ENCODE results near the gene ROS1.
"Not testable (repeated sequence)": the region's sequence is repeated elsewhere in the genome, so short reads cannot be mapped to it uniquely, and the experiment has no call there.

ROS1 gene

DNA sequence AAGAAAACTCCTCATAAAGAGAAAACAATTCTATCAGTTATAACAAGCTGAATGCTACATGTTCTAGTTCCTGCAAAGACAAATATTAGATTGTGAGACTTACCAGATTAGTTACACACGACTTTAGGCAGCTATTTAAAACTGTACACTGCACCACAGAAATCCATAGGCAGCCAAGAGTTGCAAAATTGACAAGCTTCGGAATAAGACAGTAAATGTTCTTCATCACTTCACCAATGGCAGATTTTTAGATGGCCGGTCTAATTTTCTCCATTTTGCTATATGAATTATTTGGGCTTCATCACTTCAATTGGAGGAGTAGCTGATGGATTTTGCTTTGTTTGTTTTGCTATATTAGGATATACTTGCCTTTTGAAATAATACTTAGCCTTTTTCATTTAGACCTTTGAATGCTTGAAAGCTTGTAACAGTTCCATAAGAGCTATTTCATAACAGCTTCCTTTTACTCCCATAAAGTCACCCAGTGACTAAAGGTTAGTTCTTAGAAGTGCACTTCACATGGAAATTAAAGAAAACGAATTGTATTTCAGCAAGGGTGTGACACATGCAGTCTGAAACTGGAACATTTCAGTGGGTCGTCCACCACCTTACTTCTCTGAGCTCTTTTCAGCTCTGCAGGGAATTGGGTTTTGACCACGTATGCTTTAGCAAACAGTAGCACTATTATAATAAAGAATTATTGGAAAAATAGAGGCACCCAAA lies at the start of gene ROS1:
TSS of gene ROS1 (minus strand) at position 512 of the 723 bp plus-strand sequence. CDS start at position 226, 286 bp downstream.
- DNase-seq (ENCODE audit: low spot score) = no peak

DNA sequence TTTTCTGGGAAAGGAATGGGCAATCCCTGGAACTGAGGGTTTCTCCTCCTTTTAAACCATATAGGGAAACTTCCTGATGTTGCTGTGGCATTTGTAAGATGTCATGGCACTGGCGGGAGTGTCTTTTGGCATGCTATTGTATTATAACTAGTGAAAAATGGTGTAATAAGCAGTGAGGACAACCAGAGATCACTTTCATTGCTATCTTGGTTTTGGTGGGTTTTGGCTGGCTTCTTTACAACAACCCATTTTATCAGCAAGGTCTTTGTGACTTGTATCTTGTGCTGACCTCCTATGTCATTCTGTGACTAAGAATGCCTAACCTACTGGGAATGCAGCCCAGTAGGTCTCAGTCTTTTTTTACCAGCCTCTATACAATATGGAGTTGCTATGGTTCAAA lies 47.7 kb upstream of the ROS1 start:
- DNase-seq (ENCODE audit: low spot score) = no peak

- no peak for DNase-seq (ENCODE audit: low spot score)
These were observed 46.9 kb upstream of the ROS1 start for GRCh38 chr6:117472667-117473066.

GRCh38 chr6:117469791-117470190 lies 44.0 kb upstream of the ROS1 start:
- no peak for DNase-seq (ENCODE audit: low spot score)

GRCh38 chr6:117469356-117469755 lies 43.6 kb upstream of the ROS1 start:
- DNase-seq (ENCODE audit: low spot score) = no peak

DNA sequence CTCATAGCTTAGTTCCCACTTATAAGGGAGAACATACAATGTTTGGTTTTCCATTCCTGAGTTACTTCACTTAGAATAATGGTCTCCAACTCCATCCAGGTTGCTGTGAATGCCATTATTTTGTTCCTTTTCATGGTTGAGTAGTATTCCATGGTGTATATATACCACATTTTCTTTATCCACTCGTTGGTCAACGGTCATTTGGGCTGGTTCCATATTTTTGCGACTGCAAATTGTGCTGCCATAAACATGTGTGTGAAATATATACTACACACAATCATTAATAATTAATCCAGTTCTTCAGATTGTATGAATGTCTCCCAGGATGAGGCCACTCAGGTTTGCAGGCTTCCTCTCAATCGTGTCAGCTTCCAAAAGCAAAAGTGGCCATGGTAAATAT lies 42.8 kb upstream of the ROS1 start:
- not testable (repeated sequence) for DNase-seq (ENCODE audit: low spot score)

DNA sequence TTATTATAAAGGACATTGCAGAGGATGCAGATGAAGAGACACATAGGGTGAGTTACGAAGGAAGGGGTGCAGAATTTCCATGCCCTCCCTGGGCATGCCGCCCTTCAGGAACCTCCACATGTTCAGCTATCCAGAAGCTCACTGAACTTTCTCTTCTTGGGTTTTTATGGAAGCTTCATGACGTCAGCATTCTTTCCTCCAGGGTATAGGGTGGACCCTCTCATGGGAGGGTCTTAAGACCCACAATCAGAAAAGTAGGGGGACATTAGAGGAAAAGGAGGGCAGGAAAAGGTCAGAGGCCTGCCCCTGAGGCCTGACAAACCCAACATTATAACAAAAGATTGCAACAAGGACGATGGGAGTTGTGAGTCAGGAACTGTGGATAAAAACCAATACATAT lies 42.1 kb upstream of the ROS1 start:
- no peak for DNase-seq (ENCODE audit: low spot score)

GRCh38 chr6:117465691-117466090 lies 39.9 kb upstream of the ROS1 start:
- DNase-seq (ENCODE audit: low spot score) = peak; percentile 11

- DNase-seq (ENCODE audit: low spot score) = no peak
These were observed 39.0 kb upstream of the ROS1 start for GRCh38 chr6:117464700-117465099.

GRCh38 chr6:117463762-117464665 lies 38.3 kb upstream of the ROS1 start:
- peak; percentile 59 for DNase-seq (ENCODE audit: low spot score)

DNA sequence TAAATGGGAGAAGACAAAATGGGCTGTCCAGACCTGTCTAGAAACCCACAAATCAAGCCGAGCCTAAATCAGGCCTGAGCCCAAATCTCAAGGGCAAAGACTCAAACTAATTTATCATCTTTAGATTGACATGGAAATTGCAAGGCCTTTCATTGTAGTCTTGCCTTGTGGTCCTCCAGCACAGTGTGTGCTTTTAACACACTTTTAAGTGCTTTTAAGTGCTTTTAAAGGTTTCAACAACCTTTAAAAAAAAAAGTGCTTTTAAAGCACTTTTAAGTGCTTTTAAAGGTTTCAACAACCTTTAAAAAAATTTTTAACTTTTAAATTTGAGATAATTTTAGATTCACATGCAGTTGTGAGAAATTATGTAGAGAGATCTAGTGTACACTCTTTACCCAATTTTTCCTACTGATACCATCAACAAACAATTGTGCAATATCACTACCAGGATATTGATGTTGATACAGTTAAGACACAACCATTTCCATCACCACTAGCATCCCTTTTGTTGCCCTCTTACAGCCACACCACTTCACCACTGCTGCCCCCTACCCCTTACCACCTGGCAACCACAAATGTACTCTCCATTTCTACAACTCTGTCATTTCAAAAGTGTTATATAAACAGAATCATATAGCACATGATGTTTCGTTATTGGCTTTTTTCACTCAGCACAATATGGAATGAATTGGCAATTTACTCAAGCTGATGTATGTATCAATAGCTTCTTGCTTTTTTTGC lies 33.6 kb upstream of the ROS1 start:
- DNase-seq (ENCODE audit: low spot score) = peak; percentile 25

DNA sequence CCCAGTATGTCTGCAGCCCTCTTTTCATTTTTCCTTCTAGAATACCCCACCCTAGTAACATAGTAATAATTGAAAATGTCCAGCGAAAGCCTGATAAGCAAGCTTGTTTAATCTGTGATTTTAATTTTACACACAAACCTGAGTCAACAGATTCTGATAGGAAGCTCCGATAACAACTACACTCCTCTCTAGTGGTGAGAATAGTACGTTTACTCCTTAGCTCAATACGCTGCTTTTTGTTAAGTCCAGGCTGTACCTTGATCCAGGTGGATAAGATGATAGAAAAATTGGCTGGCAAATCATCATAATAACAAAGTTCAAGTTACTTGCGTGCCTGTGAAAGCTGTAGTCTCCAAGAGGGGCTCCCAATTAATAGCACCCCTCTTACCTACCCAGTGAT lies 31.3 kb upstream of the ROS1 start:
- no peak for DNase-seq (ENCODE audit: low spot score)

DNA sequence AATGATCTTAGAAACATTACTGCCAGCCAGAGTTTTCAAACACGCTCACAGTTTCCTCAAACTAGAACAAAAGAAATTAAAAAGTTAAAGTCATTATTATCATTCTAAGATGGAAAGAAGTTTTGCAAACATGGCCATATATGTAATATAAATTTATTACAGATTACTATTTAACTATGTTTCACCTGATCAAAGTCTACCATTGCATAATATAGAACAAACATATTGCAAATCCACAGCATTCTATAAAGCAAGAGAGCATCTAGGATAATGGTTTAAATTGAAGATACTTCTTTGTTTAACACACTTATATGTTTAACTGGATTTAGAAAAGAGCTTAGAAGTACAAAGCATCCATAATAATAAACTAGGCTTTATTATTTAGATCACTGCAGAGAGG lies 30.5 kb upstream of the ROS1 start:
- no peak for DNase-seq (ENCODE audit: low spot score)

- no peak for DNase-seq (ENCODE audit: low spot score)
These were observed 25.9 kb upstream of the ROS1 start for GRCh38 chr6:117451671-117452070.

DNA sequence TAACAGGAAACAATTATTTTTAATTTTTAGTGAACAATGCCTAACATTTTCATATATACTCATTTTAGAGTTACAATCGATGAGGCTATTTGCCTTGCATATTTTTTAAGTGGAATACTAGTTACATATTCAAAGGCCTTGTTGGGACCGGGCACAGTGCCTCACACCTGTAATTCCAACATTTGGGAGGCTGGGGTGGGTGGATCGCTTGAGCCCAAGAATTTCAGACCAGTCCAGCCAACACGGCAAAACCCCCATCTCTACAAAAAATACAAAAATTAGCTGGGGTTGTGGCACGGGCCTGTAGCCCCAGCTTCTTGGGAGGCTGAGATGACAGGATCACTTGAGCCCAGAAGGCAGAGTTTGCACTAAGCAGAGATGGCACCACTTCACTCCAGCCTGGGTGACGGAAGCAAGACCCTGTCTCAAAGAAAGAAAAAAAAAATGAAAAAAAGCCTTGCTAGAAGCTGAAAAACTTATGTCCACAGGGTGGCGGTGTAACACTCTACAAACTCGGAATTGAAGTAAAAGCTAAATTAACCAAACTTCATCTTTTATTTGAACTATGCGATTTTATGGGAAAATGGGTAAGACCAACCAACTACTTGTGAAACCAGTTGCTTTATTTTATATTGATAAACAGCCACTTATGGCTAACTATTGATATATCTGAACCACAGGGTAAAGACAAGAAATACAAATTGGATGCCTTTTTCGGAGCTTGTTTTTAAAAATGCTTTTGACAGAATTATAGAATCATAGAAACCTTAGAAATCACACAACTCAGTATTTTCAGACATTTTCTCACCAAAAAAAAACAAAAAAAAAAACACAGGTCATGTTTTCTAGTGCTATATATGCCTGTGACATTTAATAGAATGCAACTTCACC lies 24.1 kb upstream of the ROS1 start:
- DNase-seq (ENCODE audit: low spot score) = peak; percentile 56

DNA sequence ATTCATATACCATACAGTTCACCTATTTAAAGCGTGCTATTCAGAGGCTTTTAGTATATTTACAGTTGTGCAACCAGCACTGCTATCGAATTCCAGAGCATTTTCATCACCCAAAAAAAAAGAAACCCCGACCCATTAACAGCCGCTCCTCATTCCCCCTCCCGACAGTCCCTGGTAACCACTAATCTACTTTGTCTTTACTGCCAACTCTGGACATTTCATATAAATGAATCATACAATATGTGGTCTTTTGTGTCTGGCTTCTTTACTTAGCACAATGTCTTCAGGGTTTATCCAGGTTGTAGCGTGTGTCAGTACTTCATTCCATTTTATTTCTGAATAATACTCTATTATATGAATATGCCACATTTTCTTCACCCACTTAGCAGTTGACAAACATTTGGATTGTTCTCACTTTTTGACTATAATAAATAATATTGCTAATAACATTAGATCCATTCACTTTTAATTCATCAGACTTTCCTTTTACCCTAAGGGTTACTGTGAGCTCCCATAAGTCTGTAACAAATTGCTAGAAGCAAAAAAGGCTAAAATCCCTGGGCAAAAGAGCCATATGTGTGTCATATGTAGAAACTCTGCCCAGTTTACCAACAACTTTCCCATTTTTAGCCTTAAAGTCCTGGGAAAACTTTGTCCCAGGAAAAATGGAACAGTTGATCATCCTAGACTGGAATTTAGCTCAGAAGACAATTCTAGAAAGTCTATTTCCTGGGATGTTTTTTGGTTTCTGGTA lies 23.2 kb upstream of the ROS1 start:
- no peak for DNase-seq (ENCODE audit: low spot score)

DNA sequence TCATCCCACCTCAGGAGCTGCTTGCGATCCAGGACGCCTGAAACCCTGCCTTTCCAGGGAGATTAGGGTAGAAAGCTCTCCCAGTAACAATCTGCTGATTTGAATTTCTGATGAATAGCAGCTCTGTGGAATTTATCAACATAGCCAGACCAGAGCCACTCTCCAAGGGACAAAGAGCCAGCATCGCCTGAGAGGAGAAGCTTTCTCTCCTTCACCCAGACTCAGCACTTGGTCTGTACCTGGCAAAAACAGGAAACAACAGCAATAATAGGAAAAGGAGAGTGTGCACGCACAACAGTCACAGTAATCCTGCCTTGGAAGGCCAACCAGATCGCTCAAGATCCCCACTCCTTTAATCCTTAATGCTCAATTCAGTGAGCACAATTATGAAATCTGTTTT lies 22.3 kb upstream of the ROS1 start:
- no peak for DNase-seq (ENCODE audit: low spot score)

DNA sequence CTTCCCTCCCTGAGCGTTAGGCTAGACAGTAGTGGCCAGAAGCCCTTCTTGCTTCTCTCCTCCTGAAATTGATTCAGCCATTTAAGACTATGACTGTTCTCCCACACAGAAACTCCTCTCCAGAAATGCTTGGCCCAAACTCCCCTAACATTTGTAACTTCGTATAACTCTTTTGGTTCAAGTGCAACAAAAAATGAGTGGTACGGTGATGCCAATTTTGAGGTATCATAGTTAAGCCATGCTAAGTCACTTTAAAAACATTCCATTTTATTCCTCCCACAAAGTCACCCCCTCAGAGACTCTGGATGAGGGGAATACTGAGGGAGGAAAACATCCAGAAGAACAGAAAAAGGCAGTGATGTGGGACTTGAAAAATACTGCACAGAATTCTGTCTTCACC lies 21.1 kb upstream of the ROS1 start:
- no peak for DNase-seq (ENCODE audit: low spot score)

DNA sequence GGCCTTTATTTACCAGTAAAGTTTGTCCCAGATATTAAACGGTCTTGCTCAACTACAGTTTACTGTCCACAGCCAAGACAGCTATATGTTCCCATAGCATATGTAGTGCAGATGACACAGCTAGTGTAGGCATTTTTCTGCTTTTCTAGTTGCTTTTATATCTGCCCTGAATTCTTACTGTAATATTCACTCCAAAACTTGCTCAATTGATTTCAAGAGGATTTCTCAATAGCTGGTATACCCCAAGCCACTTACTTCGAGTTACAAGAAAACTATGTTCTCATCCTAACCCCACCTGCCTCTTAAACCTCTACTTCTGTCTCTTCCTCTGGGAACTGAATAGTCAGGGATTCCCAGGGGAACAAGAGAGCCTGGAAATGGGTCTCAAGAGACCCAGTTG lies 18.9 kb upstream of the ROS1 start:
- no peak for DNase-seq (ENCODE audit: low spot score)

DNA sequence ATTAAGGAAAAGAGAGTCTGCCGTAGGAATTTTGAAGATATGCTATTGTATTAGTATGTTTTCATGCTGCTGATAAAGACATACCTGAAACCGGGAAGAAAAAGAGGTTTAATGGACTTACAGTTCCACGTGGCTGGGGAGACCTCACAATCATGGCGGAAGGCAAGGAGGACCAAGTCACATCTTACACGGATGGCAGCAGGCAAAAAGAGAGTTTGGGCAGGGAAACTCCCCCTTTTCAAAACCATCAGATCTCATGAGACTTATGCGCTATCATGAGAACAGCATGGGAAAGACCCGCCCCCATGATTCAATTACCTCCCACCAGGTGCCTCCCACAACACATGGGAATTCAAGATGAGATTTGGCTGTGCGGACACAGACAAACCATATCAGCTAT lies 16.6 kb upstream of the ROS1 start:
- not testable (repeated sequence) for DNase-seq (ENCODE audit: low spot score)

DNA sequence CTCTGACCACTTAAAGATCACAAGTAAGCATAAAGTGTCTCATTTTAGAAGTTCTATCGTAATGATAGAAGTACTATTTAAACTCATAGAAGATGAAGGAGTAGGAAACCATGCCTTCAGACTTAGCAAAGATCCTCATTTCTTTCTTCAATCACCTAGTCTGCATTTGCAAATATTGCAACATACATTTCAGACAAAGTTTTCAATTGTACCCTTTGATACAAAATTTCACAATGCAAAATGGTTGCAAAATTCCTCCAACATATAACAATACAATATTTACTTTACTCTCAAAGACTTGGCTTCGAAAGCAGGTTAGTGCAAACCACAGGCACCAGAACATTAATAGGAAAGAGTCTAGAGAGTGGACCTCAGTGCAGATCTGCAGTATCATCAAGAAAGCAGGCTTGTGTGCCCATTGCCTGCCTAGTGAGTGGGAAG lies 16.1 kb upstream of the ROS1 start:
- no peak for DNase-seq (ENCODE audit: low spot score)
